Measurements from ENCODE around the gene ZNF48.

Gene ZNF48

GRCh38 chr16:30429418-30429677 is 34.1 kb downstream of the ZNF48 start:
- H3K9me3 ChIP-seq (ENCODE audit: insufficient read depth, low read length): no peaks in the 10 kb centered on the region
- H3K4me1 ChIP-seq (ENCODE audit: low read length): peaks cover 13% of the 10 kb centered on the region
- H2AFZ ChIP-seq (ENCODE audit: low read depth, low read length): no peak overlapping the region
- H4K20me1 ChIP-seq (ENCODE audit: insufficient read depth, low read length): no peaks in the 10 kb centered on the region
- peaks cover 18% of the 10 kb centered on the region for H3K36me3 ChIP-seq (replicated peaks; ENCODE audit: low read depth, low read length)
- H3K27ac ChIP-seq (ENCODE audit: low read length): peak overlapping the region; percentile 50
- H3K79me2 ChIP-seq (ENCODE audit: low read length): peaks cover 42% of the 10 kb centered on the region
- H3K4me2 ChIP-seq (ENCODE audit: low read length): peak overlapping the region; percentile 85
- H3K27me3 ChIP-seq (ENCODE audit: low read depth, low read length): no peaks in the 10 kb centered on the region
- TF ChIP-seq EZH2phosphoT487 (IDR thresholded peaks at IDR 0.05; ENCODE audit: low read depth): no peak
- TF ChIP-seq CTCF (IDR thresholded peaks at IDR 0.05; ENCODE audit: low read depth, low read length): no peak
- peak overlapping the region; percentile 86 for H3K9ac ChIP-seq (ENCODE audit: low read length)
- H3K4me3 ChIP-seq (ENCODE audit: low read length): peak overlapping the region; percentile 85

GRCh38 chr16:30429678-30430427 is 34.6 kb downstream of the ZNF48 start, which contains the start of gene DCTPP1:
Gene DCTPP1 (minus strand): TSS chr16:30430030. CDS start chr16:30429980, 50 bp downstream.
- H3K27me3 ChIP-seq (ENCODE audit: low read depth, low read length): no peaks in the 10 kb centered on the region
- H3K27ac ChIP-seq (ENCODE audit: low read length): peak within 1 kb of the TSS; percentile 59
- no peak for TF ChIP-seq EZH2phosphoT487 (IDR thresholded peaks at IDR 0.05; ENCODE audit: low read depth)
- TF ChIP-seq CTCF (IDR thresholded peaks at IDR 0.05; ENCODE audit: low read depth, low read length): peak; percentile 85
- peak within 1 kb of the TSS; percentile 85 for H3K4me2 ChIP-seq (ENCODE audit: low read length)
- H3K79me2 ChIP-seq (ENCODE audit: low read length): peaks cover 42% of the 10 kb centered on the region
- H3K36me3 ChIP-seq (replicated peaks; ENCODE audit: low read depth, low read length): peaks cover 14% of the 10 kb centered on the region
- H3K9ac ChIP-seq (ENCODE audit: low read length): peak within 1 kb of the TSS; percentile 86
- H3K9me3 ChIP-seq (ENCODE audit: insufficient read depth, low read length): no peaks in the 10 kb centered on the region
- H4K20me1 ChIP-seq (ENCODE audit: insufficient read depth, low read length): no peaks in the 10 kb centered on the region
- H3K4me1 ChIP-seq (ENCODE audit: low read length): peaks cover 13% of the 10 kb centered on the region
- peak within 1 kb of the TSS; percentile 89 for H2AFZ ChIP-seq (ENCODE audit: low read depth, low read length)
- H3K4me3 ChIP-seq (ENCODE audit: low read length): peak within 1 kb of the TSS; percentile 85

- peak overlapping the region; percentile 66 for H3K4me3 ChIP-seq (ENCODE audit: low read length)
- H3K9me3 ChIP-seq (ENCODE audit: insufficient read depth, low read length): no peaks in the 10 kb centered on the region
- peak; percentile 50 for TF ChIP-seq CTCF (IDR thresholded peaks at IDR 0.05; ENCODE audit: low read depth, low read length)
- TF ChIP-seq EZH2phosphoT487 (IDR thresholded peaks at IDR 0.05; ENCODE audit: low read depth): no peak
- no peaks in the 10 kb centered on the region for H4K20me1 ChIP-seq (ENCODE audit: insufficient read depth, low read length)
- H2AFZ ChIP-seq (ENCODE audit: low read depth, low read length): peak overlapping the region; percentile 89
- peaks cover 13% of the 10 kb centered on the region for H3K4me1 ChIP-seq (ENCODE audit: low read length)
- H3K27me3 ChIP-seq (ENCODE audit: low read depth, low read length): no peaks in the 10 kb centered on the region
- H3K9ac ChIP-seq (ENCODE audit: low read length): peak overlapping the region; percentile 58
- H3K27ac ChIP-seq (ENCODE audit: low read length): peak overlapping the region; percentile 59
- peaks cover 14% of the 10 kb centered on the region for H3K36me3 ChIP-seq (replicated peaks; ENCODE audit: low read depth, low read length)
- H3K79me2 ChIP-seq (ENCODE audit: low read length): peaks cover 40% of the 10 kb centered on the region
- H3K4me2 ChIP-seq (ENCODE audit: low read length): peak overlapping the region; percentile 73
Observed at GRCh38 chr16:30430428-30430970, 35.3 kb downstream of the ZNF48 start.

GRCh38 chr16:30434852-30435251 is 39.6 kb downstream of the ZNF48 start:
- Histone ChIP-seq H3K4me3 (ENCODE audit: low read length) (no peak overlapping the region), H4K20me1 (ENCODE audit: insufficient read depth, low read length) (no peaks in the 10 kb centered on the region), H2AFZ (ENCODE audit: low read depth, low read length) (no peak overlapping the region), H3K4me1 (ENCODE audit: low read length) (peaks cover 8% of the 10 kb centered on the region), H3K27ac (ENCODE audit: low read length) (no peak overlapping the region), H3K36me3 (replicated peaks; ENCODE audit: low read depth, low read length) (no peaks in the 10 kb centered on the region), H3K9me3 (ENCODE audit: insufficient read depth, low read length) (no peaks in the 10 kb centered on the region), H3K79me2 (ENCODE audit: low read length) (peaks cover under 1% of the 10 kb centered on the region; the same call in 1 of the 2 replicates), H3K4me2 (ENCODE audit: low read length) (no peak overlapping the region), H3K9ac (ENCODE audit: low read length) (no peak overlapping the region), H3K27me3 (ENCODE audit: low read depth, low read length) (no peaks in the 10 kb centered on the region)
- no peak for TF ChIP-seq CTCF (IDR thresholded peaks at IDR 0.05; ENCODE audit: low read depth, low read length)
- no peak for TF ChIP-seq EZH2phosphoT487 (IDR thresholded peaks at IDR 0.05; ENCODE audit: low read depth)
